Activated T-cell treated with anti-CD3 and anti-CD28 coated beads for 4 hours (primary cell): Measurements from ENCODE around the gene GTF3C1.

Experiments used
- DNase-seq: peaks from one replicate; pipeline ENCODE4 v3.0.0-alpha.2; 2020

GTF3C1 gene

GRCh38 chr16:27515874-27516353 is 33.8 kb downstream of the GTF3C1 start:
- DNase-seq = no peak

- no peak for DNase-seq
These were observed 34.9 kb downstream of the GTF3C1 start for GRCh38 chr16:27514806-27515205.

GRCh38 chr16:27511657-27512448 is 37.9 kb downstream of the GTF3C1 start:
- no peak for DNase-seq

GRCh38 chr16:27508476-27508875 is 41.2 kb downstream of the GTF3C1 start:
- DNase-seq = no peak

- no peak for DNase-seq
These were observed 42.9 kb downstream of the GTF3C1 start for GRCh38 chr16:27506771-27507170.

- DNase-seq = no peak
These were observed 44.1 kb downstream of the GTF3C1 start for GRCh38 chr16:27505297-27506236.

GRCh38 chr16:27503662-27504061 is 46.1 kb downstream of the GTF3C1 start:
- no peak for DNase-seq

GRCh38 chr16:27500801-27501200 is 48.9 kb downstream of the GTF3C1 start:
- DNase-seq = no peak

GRCh38 chr16:27499659-27500055 is 50.1 kb downstream of the GTF3C1 start:
- DNase-seq = no peak

GRCh38 chr16:27498916-27499658 is 50.6 kb downstream of the GTF3C1 start:
- no peak for DNase-seq

GRCh38 chr16:27498031-27498825 is 51.5 kb downstream of the GTF3C1 start:
- no peak for DNase-seq

GRCh38 chr16:27495191-27495590 is 54.5 kb downstream of the GTF3C1 start:
- no peak for DNase-seq

GRCh38 chr16:27492588-27492979 is 57.1 kb downstream of the GTF3C1 start:
- DNase-seq = no peak

GRCh38 chr16:27491894-27492587 is 57.7 kb downstream of the GTF3C1 start:
- DNase-seq = no peak

GRCh38 chr16:27489906-27490305 is 59.8 kb downstream of the GTF3C1 start:
- DNase-seq = no peak

- DNase-seq = no peak
These were observed 60.3 kb downstream of the GTF3C1 start for GRCh38 chr16:27489421-27489820.

GRCh38 chr16:27486760-27487159 is 63.0 kb downstream of the GTF3C1 start:
- no peak for DNase-seq

- no peak for DNase-seq
These were observed 63.4 kb downstream of the GTF3C1 start for GRCh38 chr16:27486344-27486743.

- no peak for DNase-seq
These were observed 63.9 kb downstream of the GTF3C1 start for GRCh38 chr16:27485811-27486210.

- DNase-seq = no peak
These were observed 64.6 kb downstream of the GTF3C1 start for GRCh38 chr16:27485126-27485525.

- no peak for DNase-seq
These were observed 66.1 kb downstream of the GTF3C1 start for GRCh38 chr16:27483624-27484023.

GRCh38 chr16:27483088-27483437 is 66.7 kb downstream of the GTF3C1 start:
- DNase-seq = no peak
